ENCODE measurements around the gene ZNF275. TPM values are rescaled to one million over a fixed set of nuclear protein-coding genes. Genes with fewer than 3 reads are reported as not detected.

The ZNF275 gene
- total and polyA plus RNA-seq, 2 donors (not counting 1 experiment from before 2014, with no cell fraction given) = 8.8 to 17.6 TPM

DNA sequence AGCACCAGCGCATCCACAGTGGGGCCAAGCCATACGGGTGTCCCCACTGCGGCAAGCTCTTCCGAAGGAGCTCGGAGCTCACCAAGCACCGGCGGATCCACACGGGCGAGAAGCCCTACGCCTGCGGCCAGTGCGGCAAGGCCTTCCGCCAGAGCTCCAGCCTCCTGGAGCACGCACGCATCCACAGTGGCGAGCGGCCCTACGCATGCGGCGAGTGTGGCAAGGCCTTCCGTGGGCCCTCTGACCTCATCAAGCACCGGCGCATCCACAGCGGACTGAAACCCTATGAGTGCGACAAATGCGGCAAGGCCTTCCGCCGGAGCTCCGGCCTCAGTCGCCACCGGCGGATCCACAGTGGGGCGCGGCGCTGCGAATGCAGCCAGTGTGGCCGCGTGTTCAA, 13.6 kb downstream of the ZNF275 start:
- no peaks in the 10 kb centered on the region for H3K9me3 ChIP-seq (ENCODE audit: control extremely low read depth in 1 of 3, control insufficient read depth in 2 of 3, insufficient read depth in 1 of 3, low read length in 2 of 3)
- H3K4me3 ChIP-seq (ENCODE audit: control extremely low read depth in 1 of 5, extremely low read depth in 1 of 5, insufficient read depth in 1 of 5, low read depth in 2 of 5, low read length in 4 of 5) = no peak overlapping the region
- no peak for ATAC-seq (ENCODE audit: low read depth)
- CTCF ChIA-PET = no interaction called here
- no peak overlapping the region for H3K9ac ChIP-seq (ENCODE audit: low read length)
- no peaks in the 10 kb centered on the region for H3K27me3 ChIP-seq (replicated peaks in 1 of 4; ENCODE audit: control extremely low read depth in 1 of 4, control insufficient read depth in 3 of 4, insufficient read depth in 4 of 4, low read length in 3 of 4)
- H3K4me2 ChIP-seq (replicated peaks; ENCODE audit: low read depth, low read length, poor library complexity, severe bottlenecking) = no peak overlapping the region
- H3K4me3 Mint-ChIP-seq = no peak overlapping the region
- POLR2A ChIA-PET = no interaction called here
- TF ChIP-seq EZH2 (IDR thresholded peaks at IDR 0.05; ENCODE audit: borderline replicate concordance, insufficient read depth, low read depth, low read length, poor library complexity, severe bottlenecking) = no peak
- TF ChIP-seq, protein P1, sequence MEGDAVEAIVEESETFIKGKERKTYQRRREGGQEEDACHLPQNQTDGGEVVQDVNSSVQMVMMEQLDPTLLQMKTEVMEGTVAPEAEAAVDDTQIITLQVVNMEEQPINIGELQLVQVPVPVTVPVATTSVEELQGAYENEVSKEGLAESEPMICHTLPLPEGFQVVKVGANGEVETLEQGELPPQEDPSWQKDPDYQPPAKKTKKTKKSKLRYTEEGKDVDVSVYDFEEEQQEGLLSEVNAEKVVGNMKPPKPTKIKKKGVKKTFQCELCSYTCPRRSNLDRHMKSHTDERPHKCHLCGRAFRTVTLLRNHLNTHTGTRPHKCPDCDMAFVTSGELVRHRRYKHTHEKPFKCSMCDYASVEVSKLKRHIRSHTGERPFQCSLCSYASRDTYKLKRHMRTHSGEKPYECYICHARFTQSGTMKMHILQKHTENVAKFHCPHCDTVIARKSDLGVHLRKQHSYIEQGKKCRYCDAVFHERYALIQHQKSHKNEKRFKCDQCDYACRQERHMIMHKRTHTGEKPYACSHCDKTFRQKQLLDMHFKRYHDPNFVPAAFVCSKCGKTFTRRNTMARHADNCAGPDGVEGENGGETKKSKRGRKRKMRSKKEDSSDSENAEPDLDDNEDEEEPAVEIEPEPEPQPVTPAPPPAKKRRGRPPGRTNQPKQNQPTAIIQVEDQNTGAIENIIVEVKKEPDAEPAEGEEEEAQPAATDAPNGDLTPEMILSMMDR (IDR thresholded peaks at IDR 0.05) = no peak
- H3K4me1 ChIP-seq (ENCODE audit: control insufficient read depth in 2 of 2, insufficient read depth in 2 of 2, low read length in 2 of 2) = no peaks in the 10 kb centered on the region
- H3K27ac ChIP-seq (ENCODE audit: low read length in 2 of 2) = no peak overlapping the region
- WGBS (ENCODE audit: insufficient coverage) = 99% methylated on average over 29 of the region's 38 CpGs
- no peaks in the 10 kb centered on the region for H3K27me3 Mint-ChIP-seq
- no peak for DNase-seq
- intact Hi-C loops (cut with micrococcal nuclease) = no loop called here
- no peak overlapping the region for H3K27ac Mint-ChIP-seq
- no peaks in the 10 kb centered on the region for H4K20me1 ChIP-seq (ENCODE audit: control insufficient read depth, insufficient read depth, low read length, poor library complexity, severe bottlenecking)
- peaks cover 10% of the 10 kb centered on the region for H3K79me2 ChIP-seq (ENCODE audit: control insufficient read depth, insufficient read depth, low read length)
- no peak overlapping the region for H2AFZ ChIP-seq (ENCODE audit: insufficient read depth, low read depth, low read length, poor library complexity, severe bottlenecking)
- no peaks in the 10 kb centered on the region for H3K9me3 Mint-ChIP-seq (ENCODE audit: insufficient read depth)
- peaks cover 5% of the 10 kb centered on the region for H3K4me1 Mint-ChIP-seq
- H3K36me3 ChIP-seq (replicated peaks in 1 of 2; ENCODE audit: control extremely low read depth in 1 of 2, control insufficient read depth in 1 of 2, extremely low read depth in 1 of 2, insufficient read depth in 2 of 2, low read length in 1 of 2) = peaks cover 0 to 38% of the 10 kb centered on the region in 2 experiments

DNA sequence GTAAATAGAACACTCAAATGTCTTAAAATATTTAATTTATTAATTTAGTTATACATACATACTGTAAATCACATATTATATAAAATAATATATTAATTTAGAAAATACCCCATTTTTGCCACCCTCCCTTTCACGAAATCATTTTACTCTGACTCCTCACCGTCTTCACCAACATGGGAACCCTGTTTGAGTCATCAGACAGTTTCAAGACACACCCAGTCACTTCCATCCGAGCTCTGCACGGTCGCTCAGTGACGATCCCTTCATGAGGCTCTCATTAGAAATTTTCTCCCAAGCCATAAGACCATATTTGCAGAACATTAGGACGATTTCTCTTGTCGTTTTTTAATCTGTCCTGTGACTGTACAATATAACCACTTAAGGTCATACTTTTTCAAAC, 14.5 kb downstream of the ZNF275 start:
- H3K4me3 ChIP-seq (ENCODE audit: control extremely low read depth in 1 of 5, extremely low read depth in 1 of 5, insufficient read depth in 1 of 5, low read depth in 2 of 5, low read length in 4 of 5) = no peak overlapping the region
- no peak overlapping the region for H3K27ac ChIP-seq (ENCODE audit: low read length in 2 of 2)
- H3K27me3 ChIP-seq (replicated peaks in 1 of 4; ENCODE audit: control extremely low read depth in 1 of 4, control insufficient read depth in 3 of 4, insufficient read depth in 4 of 4, low read length in 3 of 4) = no peaks in the 10 kb centered on the region
- no peaks in the 10 kb centered on the region for H3K9me3 ChIP-seq (ENCODE audit: control extremely low read depth in 1 of 3, control insufficient read depth in 2 of 3, insufficient read depth in 1 of 3, low read length in 2 of 3)
- no CpG with 5 or more reads among the region's 8 CpGs for WGBS (ENCODE audit: insufficient coverage)
- Mint-ChIP-seq H3K9me3 (ENCODE audit: insufficient read depth) (no peaks in the 10 kb centered on the region), H3K4me3 (no peak overlapping the region), H3K4me1 (peaks cover 6% of the 10 kb centered on the region), H3K27ac (no peak overlapping the region), H3K27me3 (no peaks in the 10 kb centered on the region)
- ATAC-seq (ENCODE audit: low read depth) = no peak
- no peak overlapping the region for H3K9ac ChIP-seq (ENCODE audit: low read length)
- intact Hi-C loops (cut with micrococcal nuclease) = no loop called here
- no peaks in the 10 kb centered on the region for H4K20me1 ChIP-seq (ENCODE audit: control insufficient read depth, insufficient read depth, low read length, poor library complexity, severe bottlenecking)
- POLR2A ChIA-PET = no interaction called here
- CTCF ChIA-PET = no interaction called here
- H3K79me2 ChIP-seq (ENCODE audit: control insufficient read depth, insufficient read depth, low read length) = peaks cover 9% of the 10 kb centered on the region
- DNase-seq = no peak
- no peak overlapping the region for H2AFZ ChIP-seq (ENCODE audit: insufficient read depth, low read depth, low read length, poor library complexity, severe bottlenecking)
- no peaks in the 10 kb centered on the region for H3K4me1 ChIP-seq (ENCODE audit: control insufficient read depth in 2 of 2, insufficient read depth in 2 of 2, low read length in 2 of 2)
- H3K4me2 ChIP-seq (replicated peaks; ENCODE audit: low read depth, low read length, poor library complexity, severe bottlenecking) = no peak overlapping the region
- no peak for TF ChIP-seq EZH2 (IDR thresholded peaks at IDR 0.05; ENCODE audit: borderline replicate concordance, insufficient read depth, low read depth, low read length, poor library complexity, severe bottlenecking)
- TF ChIP-seq, protein P1 (IDR thresholded peaks at IDR 0.05) = no peak
- H3K36me3 ChIP-seq (replicated peaks in 1 of 2; ENCODE audit: control extremely low read depth in 1 of 2, control insufficient read depth in 1 of 2, extremely low read depth in 1 of 2, insufficient read depth in 2 of 2, low read length in 1 of 2) = peaks cover 0 to 38% of the 10 kb centered on the region in 2 experiments
